Chondrocyte (in vitro differentiated cells): Measurements from ENCODE around the gene STX2. TPM values are rescaled to one million over a fixed set of nuclear protein-coding genes. Genes with fewer than 3 reads are reported as not detected.

Experiments used
- DNase-seq: peaks from one replicate; pipeline ENCODE4 v3.0.0; 2021; ENCODE audit warnings: mixed read lengths, low spot score
- H3K27ac Mint-ChIP-seq: one replicate; pipeline ENCODE4 v1.8.0; 2021; ENCODE audit warnings: mild to moderate bottlenecking, moderate library complexity, mixed read lengths; ENCODE audit not compliant: unreplicated experiment
- H3K27me3 Mint-ChIP-seq: 2 replicates; pipeline ENCODE4 v1.8.0; 2021; ENCODE audit warnings: low read depth, mixed read lengths
- H3K36me3 Mint-ChIP-seq: 2 replicates; pipeline ENCODE4 v1.8.0; 2021; ENCODE audit warnings: low read depth, mixed read lengths
- H3K4me1 Mint-ChIP-seq: 2 replicates; pipeline ENCODE4 v1.8.0; 2021; ENCODE audit warnings: low read depth, mild to moderate bottlenecking, mixed read lengths
- H3K4me3 Mint-ChIP-seq: one replicate; pipeline ENCODE4 v1.8.0; 2021; ENCODE audit warnings: mild to moderate bottlenecking, moderate library complexity, mixed read lengths; ENCODE audit not compliant: unreplicated experiment
- H3K9me3 Mint-ChIP-seq: 2 replicates; pipeline ENCODE4 v1.8.0; 2021; ENCODE audit warnings: low read depth, mixed read lengths
- CTCF ChIP-seq: fragments of 200-600 bp; sonication (generic); IDR thresholded peaks from 2 replicates; pipeline ENCODE4 v1.5.0; 2021; ENCODE audit warnings: antibody characterized with exemption, mild to moderate bottlenecking, moderate library complexity
- total RNA-seq: library from RNA; stranded (reverse); gene quantifications from 3 replicates; pipeline ENCODE4 v1.2.1, GENCODE V29; 2021

Gene STX2
- total RNA-seq, 1 donor from 2014 or later, result 40.4 TPM

DNA sequence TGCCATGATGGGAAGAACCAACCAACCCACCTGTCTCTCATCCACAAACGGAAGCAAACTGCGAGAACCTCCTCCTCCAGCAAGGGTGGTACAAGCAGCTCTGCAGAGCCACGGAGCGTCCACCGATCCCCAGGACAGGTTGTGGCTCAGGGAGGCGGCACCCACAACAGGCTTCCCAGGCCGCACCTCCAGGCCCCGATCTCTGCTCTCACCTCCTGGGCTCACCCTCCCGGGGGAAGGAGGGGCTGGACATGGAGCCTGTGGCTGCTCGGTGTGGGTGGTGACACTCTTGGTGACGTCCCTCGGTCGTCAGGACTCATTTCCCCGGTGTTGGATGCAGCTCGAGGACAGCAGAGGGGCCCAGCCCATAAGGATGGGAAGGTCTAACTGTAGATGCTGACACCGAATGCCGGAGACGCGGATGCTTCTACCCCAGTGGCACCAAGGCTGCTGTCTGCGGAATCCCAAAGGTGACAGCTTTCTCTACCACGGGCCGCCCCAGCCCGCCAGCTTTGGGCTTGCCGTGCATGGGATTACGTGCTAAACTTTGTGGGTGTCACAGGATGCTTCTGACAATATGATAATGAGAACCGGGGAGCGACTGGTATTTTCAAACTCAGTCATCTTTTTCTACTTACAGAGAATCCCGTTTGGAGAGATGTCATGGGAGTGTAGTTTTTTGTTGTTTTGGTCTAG is 58.0 kb downstream of the STX2 start:
- TF ChIP-seq CTCF, result no peak
- Mint-ChIP-seq H3K36me3 (peaks cover 28% of the 10 kb centered on the region), H3K27me3 (no peaks in the 10 kb centered on the region), H3K4me3 (no peak overlapping the region), H3K9me3 (peaks cover 7% of the 10 kb centered on the region), H3K4me1 (peaks cover 18% of the 10 kb centered on the region), H3K27ac (no peak overlapping the region)
- DNase-seq, result no peak

GRCh38 chr12:130780325-130780724 is 58.7 kb downstream of the STX2 start:
- H3K27me3 Mint-ChIP-seq, result no peaks in the 10 kb centered on the region
- peaks cover 7% of the 10 kb centered on the region for H3K9me3 Mint-ChIP-seq
- peaks cover 25% of the 10 kb centered on the region for H3K4me1 Mint-ChIP-seq
- no peak overlapping the region for H3K27ac Mint-ChIP-seq
- no peak for DNase-seq
- H3K4me3 Mint-ChIP-seq, result no peak overlapping the region
- TF ChIP-seq CTCF, result no peak
- peaks cover 28% of the 10 kb centered on the region for H3K36me3 Mint-ChIP-seq

GRCh38 chr12:130778776-130779175 is 60.3 kb downstream of the STX2 start:
- no peak for TF ChIP-seq CTCF
- H3K27me3 Mint-ChIP-seq, result no peaks in the 10 kb centered on the region

GRCh38 chr12:130776857-130777339 is 62.2 kb downstream of the STX2 start:
- H3K27ac Mint-ChIP-seq, result peak overlapping the region; percentile 87
- H3K4me1 Mint-ChIP-seq, result peaks cover 26% of the 10 kb centered on the region
- peak overlapping the region; percentile 64 for H3K4me3 Mint-ChIP-seq
- no peak for TF ChIP-seq CTCF
- no peaks in the 10 kb centered on the region for H3K9me3 Mint-ChIP-seq
- H3K27me3 Mint-ChIP-seq, result no peaks in the 10 kb centered on the region
- H3K36me3 Mint-ChIP-seq, result peaks cover 9% of the 10 kb centered on the region
- no peak for DNase-seq

More at GRCh38 chr12:130778776-130779175, 60.3 kb downstream of the STX2 start:
- no peak for DNase-seq
- peaks cover 19% of the 10 kb centered on the region for H3K36me3 Mint-ChIP-seq
- peaks cover 26% of the 10 kb centered on the region for H3K4me1 Mint-ChIP-seq
- H3K9me3 Mint-ChIP-seq, result no peaks in the 10 kb centered on the region
- no peak overlapping the region for H3K4me3 Mint-ChIP-seq
- H3K27ac Mint-ChIP-seq, result no peak overlapping the region

- peak overlapping the region; percentile 87 for H3K27ac Mint-ChIP-seq
- peaks cover 26% of the 10 kb centered on the region for H3K4me1 Mint-ChIP-seq
- H3K9me3 Mint-ChIP-seq, result no peaks in the 10 kb centered on the region
- no peak for DNase-seq
- H3K27me3 Mint-ChIP-seq, result peaks cover under 1% of the 10 kb centered on the region
- peak overlapping the region; percentile 64 for H3K4me3 Mint-ChIP-seq
- no peak for TF ChIP-seq CTCF
- H3K36me3 Mint-ChIP-seq, result peaks cover 6% of the 10 kb centered on the region
These were observed 62.8 kb downstream of the STX2 start for GRCh38 chr12:130775953-130776856.
